GM21423 (cell line): ENCODE results near the gene CAMKK2.
"Not testable (repeated sequence)": the region's sequence is repeated elsewhere in the genome, so short reads cannot be mapped to it uniquely, and the experiment has no call there.

Source experiments
- ATAC-seq: cut with Tn5 transposase; IDR thresholded peaks from one replicate; pipeline ENCODE4 v1.9.1; 2021; ENCODE audit warnings: mild to moderate bottlenecking, moderate library complexity; ENCODE audit not compliant: unreplicated experiment

Gene CAMKK2

GRCh38 chr12:121299662-121300061, 3.2 kb upstream of the CAMKK2 start:
- ATAC-seq: no peak

GRCh38 chr12:121298411-121298810, 1.9 kb upstream of the CAMKK2 start:
- ATAC-seq: not testable (repeated sequence)

- no peak for ATAC-seq
These were observed 1.0 kb upstream of the CAMKK2 start for GRCh38 chr12:121297435-121297991.

GRCh38 chr12:121295746-121296617, 527 bp downstream of the CAMKK2 start:
- ATAC-seq: peak; percentile 13

GRCh38 chr12:121295116-121295745, 1.3 kb downstream of the CAMKK2 start:
- ATAC-seq: no peak

GRCh38 chr12:121294151-121294889, 2.2 kb downstream of the CAMKK2 start:
- ATAC-seq: no peak

GRCh38 chr12:121293603-121294002, 2.9 kb downstream of the CAMKK2 start:
- ATAC-seq: no peak

- ATAC-seq: no peak
These were observed 6.1 kb downstream of the CAMKK2 start for GRCh38 chr12:121290410-121290809.

- no peak for ATAC-seq
These were observed 6.5 kb downstream of the CAMKK2 start for GRCh38 chr12:121289962-121290361.

- ATAC-seq: no peak
These were observed 7.5 kb downstream of the CAMKK2 start for GRCh38 chr12:121288986-121289385.

- ATAC-seq: no peak
These were observed 8.2 kb downstream of the CAMKK2 start for GRCh38 chr12:121288158-121288845.

- no peak for ATAC-seq
These were observed 9.1 kb downstream of the CAMKK2 start for GRCh38 chr12:121287267-121287954.

GRCh38 chr12:121285856-121286255, 10.7 kb downstream of the CAMKK2 start:
- no peak for ATAC-seq

- no peak for ATAC-seq
These were observed 11.7 kb downstream of the CAMKK2 start for GRCh38 chr12:121284551-121285390.

GRCh38 chr12:121283841-121284240, 12.7 kb downstream of the CAMKK2 start:
- no peak for ATAC-seq

- ATAC-seq: no peak
These were observed 13.1 kb downstream of the CAMKK2 start for GRCh38 chr12:121283388-121283787.

GRCh38 chr12:121282910-121283309, 13.6 kb downstream of the CAMKK2 start:
- ATAC-seq: not testable (repeated sequence)

- no peak for ATAC-seq
These were observed 14.3 kb downstream of the CAMKK2 start for GRCh38 chr12:121282072-121282742.

GRCh38 chr12:121281116-121281515, 15.4 kb downstream of the CAMKK2 start:
- not testable (repeated sequence) for ATAC-seq
